HL-60/S4 treated with phorbol 12-myristate 13-acetate at 8.2 ng/mL for 4 days and 3 days (cell line): Measurements from ENCODE around the gene RPL15.
"Not testable (repeated sequence)": the region's sequence is repeated elsewhere in the genome, so short reads cannot be mapped to it uniquely, and the experiment has no call there.

Source experiments
- in situ Hi-C: fragments of 300-500 bp; cut with MboI; formaldehyde crosslinking; loops from 2 replicates; pipeline ENCODE4 v1.15.0; 2022; ENCODE audit warnings: low sequenced_read_pairs

Gene RPL15

DNA sequence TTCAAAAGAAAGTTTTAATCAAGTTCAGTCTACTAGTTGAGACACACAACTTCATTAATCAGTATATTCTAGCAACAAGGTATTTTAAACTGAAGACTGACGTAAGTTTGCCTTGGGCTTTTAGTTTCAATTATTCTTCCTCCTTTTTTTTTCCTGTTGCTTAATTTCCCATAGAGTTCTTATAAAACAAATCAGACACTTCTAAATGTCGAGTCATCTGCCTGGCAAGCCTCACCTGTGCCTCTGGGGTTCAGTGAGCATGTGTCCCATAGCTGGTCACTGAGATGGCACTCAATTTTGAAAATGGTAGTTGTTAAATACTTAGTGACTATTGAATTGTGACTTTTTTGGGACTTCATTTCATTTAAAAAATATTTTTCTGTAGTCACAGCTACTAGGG lies 27.5 kb upstream of the RPL15 start:
- in situ Hi-C loops, result no loop called here

DNA sequence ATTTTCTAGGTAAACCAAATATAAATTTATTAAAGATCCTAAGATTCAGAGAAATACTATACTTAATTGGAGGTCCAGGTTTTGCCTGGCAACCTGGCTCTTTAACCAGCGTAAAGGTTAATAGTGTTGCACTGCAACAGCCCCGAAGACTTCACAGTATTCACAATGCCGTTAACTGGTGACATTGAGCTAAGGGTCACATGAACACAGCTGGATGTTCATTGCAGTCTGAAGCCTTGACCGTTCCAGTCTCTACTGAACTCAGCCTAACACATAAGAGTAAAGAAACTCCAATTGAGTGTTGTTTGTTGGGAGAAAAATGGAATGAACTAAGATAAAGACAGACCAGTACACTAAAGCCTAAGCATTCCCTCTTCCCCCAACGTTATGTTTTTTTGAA lies 27.0 kb upstream of the RPL15 start:
- in situ Hi-C loops, result no loop called here

DNA sequence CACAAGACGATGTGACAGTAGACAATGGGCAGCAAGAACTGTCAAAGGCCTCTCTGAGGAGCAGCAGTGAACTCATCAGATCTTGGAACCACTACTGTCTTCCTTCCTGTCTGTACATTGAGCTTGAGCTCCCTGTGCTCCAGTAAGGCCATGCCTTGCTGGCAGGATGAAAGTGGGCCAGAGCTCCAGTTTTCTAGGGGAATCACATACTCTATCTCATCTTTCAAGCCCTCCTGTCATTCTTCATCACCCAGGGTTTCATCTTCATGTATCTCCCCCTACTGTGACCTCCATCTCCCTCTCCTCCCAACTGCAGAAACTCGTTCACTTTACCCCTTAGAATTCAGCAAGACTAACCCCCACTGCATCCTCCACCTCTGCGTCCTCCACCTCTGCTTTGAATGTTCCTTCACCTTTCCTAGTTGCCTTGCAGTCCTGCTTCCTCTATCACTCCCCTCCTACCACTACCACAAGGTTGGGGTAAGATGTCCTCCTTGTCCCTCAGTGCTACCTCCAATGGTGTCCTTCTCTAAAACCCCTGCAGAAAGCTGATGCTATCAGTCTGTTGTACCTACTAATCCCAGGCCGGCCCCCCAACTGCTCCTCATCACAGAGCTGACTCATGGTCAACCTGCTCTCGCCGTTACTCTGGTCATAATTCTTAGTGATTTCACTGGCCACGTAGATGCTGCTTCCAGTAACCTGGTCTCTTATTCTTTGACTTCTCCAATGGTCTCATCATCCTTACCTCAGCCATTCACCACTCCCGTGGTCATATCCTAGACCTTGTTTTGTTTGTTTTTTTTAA lies 22.5 kb upstream of the RPL15 start:
- in situ Hi-C loops, result no loop called here

DNA sequence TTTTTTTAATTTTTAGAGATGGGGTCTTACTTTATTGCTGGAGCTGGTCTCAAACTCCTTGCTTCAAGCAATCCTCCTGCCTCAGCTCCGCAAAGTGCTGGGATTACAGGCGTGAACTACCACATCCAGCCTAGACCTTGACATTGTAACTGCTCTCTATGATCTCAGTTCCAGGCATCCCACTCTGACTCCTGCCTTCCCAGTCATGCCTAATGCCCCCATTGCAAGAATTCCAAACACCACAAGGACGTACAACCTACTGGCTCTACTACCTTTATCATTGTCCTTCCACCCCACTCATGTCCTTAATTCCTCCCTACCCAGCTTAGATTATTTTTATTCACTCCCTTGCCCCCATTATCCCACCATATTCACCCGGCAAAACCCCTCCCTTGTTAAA lies 21.8 kb upstream of the RPL15 start:
- in situ Hi-C loops, result no loop called here

DNA sequence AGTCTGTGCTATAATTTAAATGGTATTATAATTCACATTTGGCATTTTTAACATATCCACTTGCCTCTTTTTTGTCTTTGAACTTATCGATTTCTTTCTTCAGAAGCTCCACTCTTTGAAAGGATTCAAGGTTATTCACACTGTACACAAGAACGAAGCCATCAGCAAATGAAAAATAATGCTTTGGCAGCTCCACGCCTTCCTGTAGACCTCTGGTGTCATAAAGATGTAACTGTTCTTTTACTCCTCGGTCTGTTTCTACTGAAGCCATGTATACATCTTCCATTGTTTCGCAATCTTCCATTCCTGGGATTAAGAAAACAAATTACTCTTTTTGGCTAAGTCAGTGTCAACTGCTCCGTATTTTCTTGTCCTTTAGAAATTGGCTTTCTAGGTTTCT lies 16.2 kb upstream of the RPL15 start:
- in situ Hi-C loops, result no loop called here

DNA sequence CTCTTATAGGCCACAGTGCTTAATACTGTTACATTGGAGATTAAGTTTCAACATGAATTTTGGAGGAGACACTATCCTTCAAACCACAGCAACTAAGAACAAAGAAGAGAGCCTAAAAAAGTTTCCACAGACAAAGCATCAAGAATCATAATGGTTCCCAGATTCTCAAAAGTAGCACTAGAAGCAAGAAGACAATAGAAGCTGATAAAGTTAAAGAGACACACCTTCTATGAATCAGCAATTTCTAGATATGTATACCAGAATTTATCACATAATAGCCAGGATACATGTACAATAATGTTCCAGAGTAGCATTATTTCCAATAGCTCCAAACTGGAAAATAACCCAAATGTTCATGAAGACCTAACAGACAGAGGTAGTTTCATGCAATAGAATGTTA lies 12.4 kb upstream of the RPL15 start:
- in situ Hi-C loops, result no loop called here

DNA sequence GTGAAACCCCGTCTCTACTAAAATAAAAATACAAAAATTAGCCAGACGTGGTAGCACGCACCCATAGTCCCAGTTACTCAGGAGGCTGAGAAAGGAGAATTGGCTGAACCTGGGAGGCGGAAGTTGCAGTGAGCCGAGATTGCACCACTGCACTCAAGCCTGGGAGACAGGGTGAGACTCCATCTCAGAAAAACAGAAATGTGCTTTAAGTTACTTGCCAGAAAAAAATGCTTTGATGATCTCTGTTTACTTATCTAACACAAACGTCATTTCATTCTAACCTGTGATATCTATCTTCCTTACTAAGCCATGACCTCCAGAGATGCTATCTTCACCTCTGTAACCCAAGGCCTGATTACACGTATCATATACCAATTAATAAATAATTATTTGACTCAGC lies 7.6 kb upstream of the RPL15 start:
- in situ Hi-C loops, result no loop called here

DNA sequence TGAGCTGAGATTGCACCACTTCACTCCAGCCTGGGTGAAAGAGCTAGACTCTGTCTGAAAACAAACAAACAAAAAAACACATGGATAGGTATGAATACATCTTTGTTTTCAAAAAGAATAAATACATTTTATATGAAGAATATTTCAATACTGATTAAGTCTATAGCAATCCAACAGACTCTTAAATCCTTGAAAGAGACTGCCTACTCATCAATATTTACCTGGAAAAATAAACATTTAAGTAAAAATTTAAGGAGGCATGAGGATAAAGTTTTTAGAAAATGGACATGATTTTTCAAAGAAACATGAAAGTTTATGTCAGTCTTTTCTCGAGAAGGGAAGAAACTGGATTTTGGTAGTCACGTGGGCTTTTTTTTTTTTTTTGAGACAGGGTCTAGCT lies 5.5 kb upstream of the RPL15 start:
- in situ Hi-C loops, result no loop called here

DNA sequence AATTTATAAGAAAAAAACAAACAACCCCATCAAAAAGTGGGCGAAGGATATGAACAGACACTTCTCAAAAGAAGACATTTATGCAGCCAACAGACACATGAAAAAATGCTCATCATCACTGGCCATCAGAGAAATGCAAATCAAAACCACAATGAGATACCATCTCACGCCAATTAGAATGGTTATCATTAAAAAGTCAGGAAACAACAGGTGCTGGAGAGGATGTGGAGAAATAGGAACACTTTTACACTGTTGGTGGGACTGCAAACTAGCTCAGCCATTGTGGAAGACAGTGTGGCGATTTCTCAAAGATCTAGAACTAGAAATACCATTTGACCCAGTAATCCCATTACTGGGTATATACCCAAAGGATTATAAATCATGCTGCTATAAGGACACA lies 4.6 kb upstream of the RPL15 start:
- in situ Hi-C loops, result not testable (repeated sequence)

DNA sequence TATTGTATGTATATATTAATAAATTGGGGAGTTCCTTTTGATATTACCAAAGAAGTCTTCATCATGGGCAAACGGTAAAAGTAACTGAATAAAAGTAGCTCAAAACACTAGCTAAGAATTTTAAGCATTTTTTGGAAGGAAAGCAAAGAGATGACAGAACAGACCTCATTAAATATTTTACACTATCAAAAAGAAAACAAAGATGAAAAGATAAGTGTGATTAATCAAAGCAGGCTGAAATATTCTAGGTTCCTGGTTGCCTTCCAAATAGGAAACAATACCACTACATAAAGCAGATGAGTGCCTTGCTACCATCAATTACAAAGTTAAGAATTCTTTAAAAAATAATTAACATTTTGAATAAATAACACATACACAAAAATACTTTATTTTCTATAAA lies 3.8 kb upstream of the RPL15 start:
- in situ Hi-C loops, result no loop called here

DNA sequence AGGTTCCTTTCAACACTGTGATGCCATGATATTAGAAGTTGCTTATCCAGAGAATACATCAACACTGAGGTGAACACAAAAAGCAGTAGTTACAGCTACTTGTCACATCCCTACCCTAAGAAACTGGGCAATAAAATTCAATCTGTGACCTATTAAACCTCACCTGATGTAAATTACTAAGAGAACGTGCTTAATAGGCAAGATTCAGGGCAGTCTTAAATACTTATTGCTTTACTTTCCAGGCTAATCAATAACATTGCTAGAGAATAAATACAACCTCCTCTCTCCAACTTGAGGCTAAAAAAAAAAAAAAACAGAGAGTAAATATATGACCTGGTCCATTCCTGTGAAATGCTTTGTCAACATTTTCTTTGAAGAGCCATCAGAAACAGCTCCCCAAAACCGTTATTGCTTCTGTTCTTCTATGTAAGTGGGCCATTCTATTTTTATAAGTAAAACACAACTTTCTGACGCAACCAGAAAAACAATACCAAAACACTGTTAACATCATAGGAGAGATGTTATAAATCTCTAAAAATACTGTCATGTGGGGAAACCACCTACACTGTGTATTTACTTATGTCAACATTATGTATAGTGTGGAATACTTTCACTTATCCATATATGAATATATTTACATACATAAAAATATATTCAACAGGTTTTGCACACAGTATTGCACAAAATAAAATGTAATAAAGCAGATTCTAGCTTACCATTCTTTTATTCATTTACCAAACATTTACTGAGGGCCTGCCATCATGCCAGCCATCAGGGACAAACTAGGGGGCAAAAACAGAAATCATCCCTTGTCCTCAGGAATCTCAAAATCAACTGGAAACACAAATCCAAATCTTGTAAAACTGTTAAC lies 2.8 kb upstream of the RPL15 start:
- in situ Hi-C loops, result no loop called here

DNA sequence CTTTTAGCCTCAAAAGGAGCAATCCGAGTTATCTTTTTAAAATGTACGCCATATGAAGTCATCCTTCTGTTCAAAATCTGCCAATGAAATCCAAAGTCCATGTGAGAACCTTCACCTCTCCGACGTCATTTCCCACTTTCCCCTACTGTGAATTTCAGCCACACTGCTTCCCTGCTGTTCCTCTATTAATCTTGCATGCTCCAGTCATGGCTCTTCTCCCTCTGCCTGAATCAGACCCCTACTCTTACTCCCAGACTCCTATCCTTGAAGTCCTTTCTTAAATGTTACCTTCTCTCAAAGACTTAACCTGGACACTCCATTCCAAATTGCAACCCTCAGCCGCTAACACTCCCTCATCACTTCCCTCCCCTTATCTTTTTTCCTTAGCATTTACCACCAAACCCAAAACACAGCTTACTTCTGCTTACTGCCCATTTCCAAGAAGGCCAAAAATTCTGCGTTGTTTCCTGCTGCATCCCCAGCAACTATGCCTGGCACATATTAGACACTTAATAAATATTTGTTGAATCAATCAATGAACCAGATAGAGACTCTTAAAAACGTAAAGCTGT lies 1.3 kb upstream of the RPL15 start:
- in situ Hi-C loops, result no loop called here

DNA sequence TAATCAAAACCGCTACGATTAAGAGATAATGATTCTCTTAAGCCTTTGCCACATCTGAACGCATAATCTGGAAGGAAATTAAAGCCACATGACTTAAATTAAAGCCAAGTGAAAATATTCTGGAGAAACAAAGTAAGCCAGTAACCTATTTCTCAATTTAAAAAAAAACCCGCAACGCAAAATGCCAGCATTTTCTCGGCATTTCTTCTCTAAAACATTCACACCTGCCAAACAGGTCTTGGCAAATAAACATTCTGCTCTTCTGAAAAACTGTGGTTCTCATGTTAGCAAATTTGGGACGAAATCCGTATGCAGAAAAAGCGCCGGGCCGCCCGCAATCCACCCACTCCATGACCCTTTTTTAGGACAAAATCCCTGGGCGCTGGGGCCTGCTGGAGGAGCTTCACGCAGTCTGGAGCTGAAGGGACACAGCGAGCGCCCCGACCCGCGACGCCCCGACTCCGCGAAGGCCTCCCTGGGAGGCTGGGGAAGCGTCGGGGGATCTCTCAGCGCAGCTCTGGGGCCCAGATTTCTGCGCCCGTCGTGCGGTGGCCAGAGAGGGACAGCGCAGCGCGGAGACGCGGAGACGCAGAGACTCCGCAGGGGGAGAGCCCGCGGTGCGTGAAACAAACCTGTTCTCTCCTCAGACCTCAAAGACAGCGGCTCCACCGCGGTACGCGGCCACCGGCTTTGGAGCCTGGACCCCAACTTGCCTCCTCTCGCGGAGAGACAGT lies 613 bp upstream of the RPL15 start:
- in situ Hi-C loops, result no loop called here

DNA sequence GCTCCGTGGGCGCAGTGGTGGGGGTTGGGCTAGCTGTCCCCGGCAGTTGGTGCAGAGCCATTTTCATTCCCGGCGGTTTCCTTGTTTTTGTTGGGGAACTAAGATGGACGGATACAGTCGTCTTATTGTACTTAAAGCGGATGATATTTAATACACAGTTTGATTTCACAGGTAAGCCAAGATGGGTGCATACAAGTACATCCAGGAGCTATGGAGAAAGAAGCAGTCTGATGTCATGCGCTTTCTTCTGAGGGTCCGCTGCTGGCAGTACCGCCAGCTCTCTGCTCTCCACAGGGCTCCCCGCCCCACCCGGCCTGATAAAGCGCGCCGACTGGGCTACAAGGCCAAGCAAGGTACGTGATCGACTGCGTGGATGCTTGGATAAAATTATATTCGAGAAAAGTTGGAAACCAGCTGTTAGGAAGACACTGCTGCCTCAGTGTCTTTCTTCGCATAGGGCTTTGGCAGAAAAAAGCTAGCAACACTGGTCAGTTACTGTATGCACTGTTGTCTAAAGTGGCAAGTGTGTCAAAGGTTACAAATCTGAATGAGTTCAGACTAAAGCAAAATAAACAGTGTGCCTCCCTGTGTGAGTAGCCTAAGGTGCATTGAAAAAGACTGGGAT lies 859 bp downstream of the RPL15 start:
- in situ Hi-C loops, result not testable (repeated sequence)

DNA sequence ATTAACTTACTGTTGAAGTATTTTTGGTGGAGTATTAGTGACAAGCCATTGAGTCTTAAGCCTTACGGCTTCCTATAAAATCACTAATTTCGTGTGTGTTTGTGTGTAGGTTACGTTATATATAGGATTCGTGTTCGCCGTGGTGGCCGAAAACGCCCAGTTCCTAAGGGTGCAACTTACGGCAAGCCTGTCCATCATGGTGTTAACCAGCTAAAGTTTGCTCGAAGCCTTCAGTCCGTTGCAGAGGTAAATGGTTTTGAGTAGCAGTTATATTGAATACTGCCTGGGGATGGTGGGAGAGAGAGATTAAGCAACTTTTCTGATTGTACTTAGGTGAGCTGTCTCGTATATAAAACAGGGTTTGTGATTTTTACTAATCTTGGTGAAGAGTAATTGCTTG lies 1.4 kb downstream of the RPL15 start:
- in situ Hi-C loops, result not testable (repeated sequence)

DNA sequence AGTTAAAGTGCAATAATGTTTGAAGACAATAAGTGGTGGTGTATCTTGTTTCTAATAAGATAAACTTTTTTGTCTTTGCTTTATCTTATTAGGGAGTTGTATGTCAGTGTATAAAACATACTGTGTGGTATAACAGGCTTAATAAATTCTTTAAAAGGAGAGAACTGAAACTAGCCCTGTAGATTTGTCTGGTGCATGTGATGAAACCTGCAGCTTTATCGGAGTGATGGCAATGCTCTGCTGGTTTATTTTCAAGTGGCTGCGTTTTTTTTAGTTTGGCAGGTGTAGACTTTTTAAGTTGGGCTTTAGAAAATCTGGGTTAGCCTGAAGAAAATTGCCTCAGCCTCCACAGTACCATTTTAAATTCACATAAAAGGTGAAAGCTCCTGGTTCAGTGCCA lies 2.7 kb downstream of the RPL15 start:
- in situ Hi-C loops, result no loop called here

DNA sequence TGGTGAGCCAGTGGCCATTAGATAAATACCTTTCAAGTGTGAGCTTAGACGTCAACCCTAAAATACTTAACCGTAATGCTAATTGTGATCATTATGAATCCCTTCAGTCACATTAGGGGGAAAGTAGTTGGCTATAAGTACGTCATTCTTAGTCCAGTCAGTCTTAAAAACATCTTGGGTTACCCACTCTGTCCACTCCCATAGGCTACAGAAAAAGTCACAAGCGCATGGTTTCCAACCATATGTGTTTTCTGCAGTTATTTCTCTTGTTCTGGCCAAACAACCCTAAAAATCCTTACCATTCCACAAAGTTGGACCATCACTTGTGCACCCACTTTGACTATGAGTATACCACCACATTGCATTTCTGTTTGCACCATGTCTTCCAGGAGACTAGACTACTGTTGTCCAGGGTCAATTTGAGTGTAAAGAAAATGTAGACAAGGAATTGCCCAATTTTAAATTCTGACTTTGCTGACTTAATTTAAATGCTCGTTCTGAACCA lies 3.3 kb downstream of the RPL15 start:
- in situ Hi-C loops, result no loop called here

DNA sequence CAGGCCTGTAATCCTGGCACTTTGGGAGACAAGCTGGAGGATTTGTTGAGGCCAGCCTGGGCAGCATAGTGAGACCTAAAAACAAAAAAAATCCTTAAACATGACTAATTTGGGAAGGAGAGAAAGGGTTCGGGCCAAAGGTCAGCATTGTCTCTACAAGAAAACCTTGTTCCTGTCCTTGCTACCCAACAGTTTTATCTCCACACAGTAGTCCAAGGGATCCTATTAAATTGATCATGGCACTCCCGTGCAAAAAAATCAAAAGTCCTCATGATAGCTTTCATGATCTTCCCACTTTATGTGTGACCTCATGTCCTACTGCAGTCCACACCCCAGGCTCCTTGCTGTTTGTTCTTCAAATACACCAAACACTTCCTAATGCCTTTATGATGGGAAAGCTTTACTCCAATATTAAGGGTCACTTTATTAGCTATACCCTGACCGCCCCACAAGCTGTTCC lies 4.2 kb downstream of the RPL15 start:
- in situ Hi-C loops, result no loop called here

DNA sequence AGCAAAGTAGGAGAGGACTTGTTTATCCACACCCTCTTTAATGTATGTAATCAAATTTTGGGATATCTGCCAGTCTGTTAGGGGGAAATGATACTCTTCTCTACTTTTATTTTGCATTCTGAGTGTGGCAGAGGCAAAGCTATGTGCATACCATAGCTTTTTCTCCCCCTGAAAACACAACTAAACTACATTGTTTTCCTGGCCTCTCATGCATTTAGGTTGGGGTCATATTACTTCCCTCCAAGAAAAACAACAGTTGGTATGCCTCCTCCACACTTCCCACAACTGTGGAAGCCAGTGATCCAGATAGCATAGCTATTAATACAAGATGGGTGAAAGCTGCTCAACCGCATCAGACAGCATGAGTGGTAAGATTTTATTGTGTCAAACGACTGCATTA lies 6.9 kb downstream of the RPL15 start:
- in situ Hi-C loops, result no loop called here

DNA sequence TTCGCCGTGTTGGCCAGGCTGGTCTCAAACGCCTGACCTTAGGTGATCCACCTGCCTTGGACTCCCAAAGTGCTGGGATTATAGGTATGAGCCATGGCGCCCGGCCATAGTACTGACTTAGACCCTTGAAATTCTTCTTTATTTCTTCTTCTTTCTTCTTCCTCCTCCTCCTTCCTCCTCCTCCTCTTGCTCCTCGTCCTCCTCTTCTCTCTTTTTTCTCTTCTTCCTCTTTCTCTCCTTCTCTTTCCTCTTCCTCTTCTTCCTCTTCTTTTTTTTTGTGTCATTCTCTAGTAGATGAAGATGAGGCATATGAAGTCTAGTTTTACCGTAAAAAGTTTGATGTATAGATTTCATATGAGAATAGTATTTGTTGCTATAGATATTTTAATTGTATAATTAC lies 9.3 kb downstream of the RPL15 start:
- in situ Hi-C loops, result no loop called here

DNA sequence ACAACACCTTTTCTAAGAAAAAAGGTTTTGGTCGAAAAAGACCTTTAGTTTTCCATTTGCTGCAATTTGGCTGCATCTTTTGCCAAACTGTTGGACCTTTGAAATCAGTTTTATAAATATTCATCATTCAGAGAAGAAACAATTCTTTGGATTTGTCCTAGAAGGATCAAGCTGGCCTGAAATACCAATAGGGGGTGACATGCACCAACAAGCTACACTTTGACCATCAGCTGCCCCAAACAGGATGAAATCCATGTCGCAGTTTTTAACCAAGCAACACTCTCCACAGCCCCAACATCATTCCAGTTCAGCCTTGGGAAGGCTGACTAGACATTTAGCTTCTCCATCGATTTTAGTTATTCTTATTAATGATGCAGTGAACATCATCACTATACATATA lies 9.8 kb downstream of the RPL15 start:
- in situ Hi-C loops, result no loop called here
